Left colon (tissue), 2 donors: ENCODE measurements around the gene RFXAP. TPM values are rescaled to one million over a fixed set of nuclear protein-coding genes. Genes with fewer than 3 reads are reported as not detected.
"Not testable (repeated sequence)": the region's sequence is repeated elsewhere in the genome, so short reads cannot be mapped to it uniquely, and the experiment has no call there.

Experiments
- ATAC-seq: fragments of 200-7000 bp; cut with Tn5 transposase; one replicate; pipeline ENCODE4 v1.9.1; 2020; ENCODE audit warnings: mild to moderate bottlenecking, moderate library complexity
- DNase-seq, 2 donors: peaks; one replicate each; pipeline ENCODE4 v3.0.0-alpha.2; 2020
- intact Hi-C, 2 donors: fragments of 100-400 bp; cut with DNase I in 1 of 2; cut with micrococcal nuclease in 1 of 2; formaldehyde crosslinking; loops; one replicate each; pipeline versions ENCODE4 v1.11.2 to v1.14.0; 2022; cut with DNase I, micrococcal nuclease
- long read RNA-seq: library from polyadenylated mRNA; unstranded; transcript quantifications from one replicate; pipeline ENCODE4 v2.0.0, GENCODE V29; 2021
- total RNA-seq, 2 donors: library from RNA; stranded (reverse); fragmentation: NEBNext Ultra II Directional; extraction: Animal tissue kit (Norgen Biotek cat#: 25700); gene quantifications; one replicate each; pipeline ENCODE4 v1.2.1, GENCODE V29; 2021
- donor health status: DM: no; HTN: no; CAD: no.
- donor health status: DM: yes; HTN: yes; CAD: no.

RFXAP gene, protein sequence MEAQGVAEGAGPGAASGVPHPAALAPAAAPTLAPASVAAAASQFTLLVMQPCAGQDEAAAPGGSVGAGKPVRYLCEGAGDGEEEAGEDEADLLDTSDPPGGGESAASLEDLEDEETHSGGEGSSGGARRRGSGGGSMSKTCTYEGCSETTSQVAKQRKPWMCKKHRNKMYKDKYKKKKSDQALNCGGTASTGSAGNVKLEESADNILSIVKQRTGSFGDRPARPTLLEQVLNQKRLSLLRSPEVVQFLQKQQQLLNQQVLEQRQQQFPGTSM
- total RNA-seq = 1 to 10 TPM; 2.9 to 3.4 TPM
- long read RNA-seq, partial matches to known transcripts = 0 of 5 reads
- long read RNA-seq, other reads (novel, unspliced or antisense) = 1 of 5 reads

DNA sequence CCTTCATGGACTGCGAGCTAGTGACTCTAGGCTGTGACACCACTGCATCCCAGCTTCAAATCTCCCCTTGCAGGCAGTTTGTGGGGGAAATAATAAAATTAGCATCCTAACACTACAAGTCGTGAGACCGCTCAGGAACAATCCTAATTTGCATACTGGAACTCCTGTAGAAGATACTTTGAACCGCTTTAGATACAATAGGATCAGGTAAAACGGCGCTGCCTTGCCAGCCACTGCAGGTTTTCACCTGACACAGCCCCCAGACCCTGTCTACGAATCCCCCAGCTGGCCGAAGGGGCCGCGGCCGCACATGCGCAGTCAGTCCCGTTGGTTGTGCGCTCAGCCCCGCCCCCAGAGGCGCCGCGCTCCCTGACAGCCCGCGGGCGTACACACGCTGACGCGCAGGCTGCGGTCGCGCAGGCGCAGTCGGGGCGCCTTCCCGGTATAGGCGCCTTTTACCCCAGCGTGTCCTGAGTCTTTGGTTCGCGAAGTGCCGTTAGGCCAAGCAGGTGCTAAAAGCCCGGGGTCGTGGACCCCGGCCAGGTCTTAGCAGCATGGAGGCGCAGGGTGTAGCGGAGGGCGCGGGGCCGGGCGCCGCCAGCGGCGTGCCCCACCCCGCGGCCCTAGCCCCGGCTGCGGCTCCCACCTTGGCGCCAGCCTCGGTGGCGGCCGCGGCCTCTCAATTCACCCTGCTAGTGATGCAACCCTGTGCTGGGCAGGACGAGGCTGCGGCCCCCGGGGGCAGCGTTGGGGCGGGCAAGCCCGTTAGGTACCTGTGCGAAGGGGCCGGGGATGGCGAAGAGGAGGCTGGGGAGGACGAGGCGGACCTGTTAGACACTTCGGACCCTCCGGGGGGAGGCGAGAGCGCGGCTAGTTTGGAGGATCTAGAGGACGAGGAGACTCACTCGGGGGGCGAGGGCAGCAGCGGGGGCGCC lies at the start of gene RFXAP:
Gene RFXAP, plus strand, starts transcription at position 419 of the 935 bp plus-strand sequence. Its CDS starts 136 bp downstream, at position 555.
- ATAC-seq (peak; percentile 98), DNase-seq (peak; percentile 82 to 93)
- intact Hi-C loops = no loop called here

DNA sequence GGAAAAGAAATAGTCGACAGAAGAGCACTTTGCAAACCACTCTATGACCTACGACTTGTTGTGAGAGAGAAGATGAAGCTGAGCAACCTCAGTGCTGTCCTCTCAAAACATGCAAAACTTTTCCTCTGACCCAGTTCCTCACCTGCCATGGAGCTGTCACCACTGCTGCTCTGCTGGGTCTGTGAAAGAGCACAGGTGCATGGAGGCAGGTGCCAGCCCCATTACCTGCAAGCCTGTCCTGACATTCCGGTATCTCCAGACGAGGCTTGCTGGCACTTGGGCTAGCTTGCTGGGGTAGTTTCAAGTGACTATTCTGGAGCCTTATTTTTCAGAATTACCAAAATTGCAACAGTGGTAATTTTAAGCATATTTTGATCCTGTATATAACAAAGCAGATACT lies 49.5 kb upstream of the RFXAP start:
- intact Hi-C loops = no loop called here
- no peak for DNase-seq
- no peak for ATAC-seq

DNA sequence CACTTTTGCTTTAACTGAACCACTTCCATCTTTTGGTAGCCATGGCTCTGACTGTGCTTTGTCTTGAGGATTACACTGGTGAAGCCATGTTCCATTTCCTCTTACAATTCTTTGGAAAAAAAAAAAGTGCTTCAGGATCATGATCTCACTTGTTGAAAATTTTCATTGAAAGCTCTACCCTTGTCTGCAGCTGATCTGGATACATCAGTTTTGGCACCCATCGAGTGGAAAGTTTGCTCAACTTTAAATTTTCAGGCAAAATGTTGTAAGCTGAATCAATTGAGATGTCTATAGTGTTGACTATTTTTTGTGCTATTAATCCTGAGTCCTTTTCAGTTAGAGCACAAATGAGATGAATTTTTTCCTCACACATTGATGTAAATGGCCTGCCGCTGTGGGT lies 48.3 kb upstream of the RFXAP start:
- ATAC-seq = no peak
- intact Hi-C loops = no loop called here
- DNase-seq = no peak

DNA sequence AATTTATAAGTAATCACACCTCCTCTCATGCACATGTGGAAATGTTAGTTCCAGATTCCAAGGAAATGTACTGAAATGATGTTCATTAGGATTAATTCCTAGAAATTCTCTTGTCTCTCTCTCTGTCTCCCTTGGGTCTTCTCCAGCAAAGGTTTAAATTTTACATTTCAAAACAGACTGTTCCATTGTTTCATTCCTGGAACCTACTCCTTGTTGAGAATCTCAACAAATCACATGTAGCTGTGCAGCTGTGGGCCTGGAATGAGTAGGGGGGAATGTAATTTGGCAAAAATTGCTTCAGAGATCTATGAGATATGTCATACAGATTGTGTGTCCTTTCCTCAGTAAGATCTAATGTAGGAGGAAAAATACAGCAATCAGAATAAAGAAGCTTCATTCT lies 46.2 kb upstream of the RFXAP start:
- DNase-seq (no peak), ATAC-seq (no peak)
- intact Hi-C loops = no loop called here

DNA sequence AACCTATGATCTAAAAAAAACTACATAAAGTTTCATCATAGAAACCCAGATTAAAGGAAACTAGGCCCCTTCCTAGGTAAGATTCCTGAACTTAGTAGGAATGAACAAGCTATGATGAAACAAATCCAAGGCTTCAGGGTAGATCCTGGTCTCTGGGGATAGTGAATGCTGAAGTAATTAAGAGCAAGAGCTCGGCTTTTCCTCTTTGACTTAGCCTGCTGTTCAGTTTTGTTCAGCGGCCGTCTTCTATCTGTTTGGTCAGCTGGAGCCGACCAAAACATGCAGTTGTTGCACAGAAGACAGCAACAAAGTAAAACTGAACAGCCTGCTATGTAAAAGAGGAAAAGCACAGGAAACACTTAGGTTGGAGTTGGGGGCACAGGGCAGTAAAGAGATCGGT lies 44.1 kb upstream of the RFXAP start:
- intact Hi-C loops = no loop called here
- no peak for ATAC-seq
- DNase-seq = no peak

DNA sequence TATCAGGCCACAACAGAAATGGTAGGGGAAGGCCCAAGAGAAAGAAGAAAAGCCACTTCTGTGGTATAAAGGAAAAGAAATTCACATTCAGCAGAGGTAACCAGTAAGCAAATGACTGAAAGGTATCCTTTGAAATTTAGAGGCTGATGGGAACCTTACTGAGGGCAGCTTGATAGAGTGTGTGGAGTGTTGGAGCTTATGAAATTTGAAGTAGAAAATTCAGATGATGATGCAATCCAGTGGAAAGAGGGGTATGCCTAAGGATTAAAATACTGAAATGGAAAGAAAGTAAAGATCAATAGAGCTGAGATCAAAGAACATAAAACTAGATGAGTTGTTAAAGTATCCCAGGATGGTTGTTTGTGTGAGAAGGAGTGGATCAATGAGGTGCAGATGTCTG lies 42.8 kb upstream of the RFXAP start:
- ATAC-seq = no peak
- DNase-seq = no peak
- intact Hi-C loops = no loop called here

DNA sequence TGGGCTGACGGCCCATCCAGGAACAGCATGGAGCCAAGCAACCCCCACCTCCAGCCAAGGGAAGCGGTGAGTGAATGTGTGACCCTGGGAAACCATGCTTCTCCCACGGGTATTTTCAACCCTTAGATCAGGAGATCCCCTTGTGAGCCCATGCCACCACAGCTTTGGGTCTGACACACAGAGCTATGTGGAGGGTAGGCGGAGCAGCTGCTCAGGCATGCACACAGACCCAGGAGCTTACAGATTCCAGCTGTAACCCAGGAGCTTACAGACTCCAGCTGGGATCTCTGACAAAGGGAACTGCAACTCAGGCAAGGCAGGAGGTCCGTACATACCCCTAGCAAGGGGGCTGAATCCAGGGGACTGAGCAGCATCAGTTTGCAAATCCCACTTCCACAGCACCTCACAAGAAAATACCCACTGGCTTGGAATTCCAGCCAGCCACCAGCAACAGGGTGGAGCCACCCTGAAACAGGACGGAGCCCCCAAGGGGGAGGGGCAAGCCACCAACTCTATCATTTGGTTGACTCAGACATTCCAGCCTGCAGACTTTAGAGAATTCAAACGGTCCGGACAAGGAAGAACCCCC lies 40.8 kb upstream of the RFXAP start:
- ATAC-seq (no peak), DNase-seq (no peak)
- intact Hi-C loops = no loop called here

DNA sequence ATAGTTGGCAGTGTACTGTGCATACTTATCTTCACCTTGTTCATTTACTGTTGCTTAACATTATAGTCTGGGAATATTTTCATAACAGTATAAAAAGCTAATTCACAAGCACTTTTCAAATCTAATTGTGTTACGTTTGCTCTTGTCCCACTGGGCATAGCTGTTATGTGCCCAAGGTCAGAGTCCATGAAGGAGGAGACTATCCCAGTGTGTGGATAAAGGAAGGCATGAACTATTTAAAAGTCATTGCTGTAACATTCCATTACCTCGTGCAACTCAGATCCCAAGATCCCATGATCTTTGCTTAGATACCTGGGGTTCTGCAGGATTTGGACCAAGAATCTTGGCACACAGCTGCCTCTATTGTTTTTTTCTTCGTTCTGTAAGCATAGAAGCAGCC lies 35.1 kb upstream of the RFXAP start:
- ATAC-seq (peak; percentile 50), DNase-seq (no peak)
- intact Hi-C loops = no loop called here

DNA sequence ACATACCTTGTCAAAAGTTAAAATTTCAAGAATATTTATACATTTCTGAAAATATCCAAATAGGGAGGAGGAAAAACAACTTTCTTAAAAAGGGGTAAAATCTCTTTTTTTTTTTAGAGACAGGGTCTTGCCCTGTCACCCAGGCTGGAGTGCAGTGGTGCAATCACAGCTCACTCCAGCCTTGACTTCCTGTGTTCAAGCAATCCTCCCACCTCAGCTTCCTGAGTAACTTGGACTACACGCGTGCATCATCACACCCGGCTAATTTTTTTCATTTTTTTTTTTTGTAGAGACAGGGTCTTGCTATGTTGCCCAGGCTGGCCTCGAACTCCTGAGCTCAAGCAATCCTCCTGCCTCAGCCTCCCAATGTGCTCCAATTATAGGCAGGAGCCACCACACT lies 32.8 kb upstream of the RFXAP start:
- intact Hi-C loops, DNase-seq, ATAC-seq: not testable (repeated sequence)

DNA sequence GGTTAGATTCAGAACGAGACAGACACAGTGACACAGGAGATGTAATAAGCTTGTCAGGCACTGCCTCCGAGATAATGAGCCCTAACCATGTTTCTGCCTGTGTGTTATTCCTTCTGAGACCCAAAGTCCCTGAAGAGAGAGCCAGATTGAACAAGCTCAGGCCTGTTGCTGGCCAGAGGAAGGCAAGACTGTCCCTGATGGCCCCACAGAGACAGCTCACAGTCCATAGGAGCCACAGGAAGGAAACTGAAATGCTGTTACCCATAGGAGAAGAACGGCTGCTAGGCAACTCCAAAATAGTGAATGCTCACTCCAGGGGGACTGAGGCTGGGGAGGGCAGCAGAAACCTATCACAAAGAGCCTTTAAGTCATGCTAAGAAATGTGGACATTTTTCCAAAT lies 31.8 kb upstream of the RFXAP start:
- intact Hi-C loops = no loop called here
- DNase-seq = no peak
- ATAC-seq = no peak

DNA sequence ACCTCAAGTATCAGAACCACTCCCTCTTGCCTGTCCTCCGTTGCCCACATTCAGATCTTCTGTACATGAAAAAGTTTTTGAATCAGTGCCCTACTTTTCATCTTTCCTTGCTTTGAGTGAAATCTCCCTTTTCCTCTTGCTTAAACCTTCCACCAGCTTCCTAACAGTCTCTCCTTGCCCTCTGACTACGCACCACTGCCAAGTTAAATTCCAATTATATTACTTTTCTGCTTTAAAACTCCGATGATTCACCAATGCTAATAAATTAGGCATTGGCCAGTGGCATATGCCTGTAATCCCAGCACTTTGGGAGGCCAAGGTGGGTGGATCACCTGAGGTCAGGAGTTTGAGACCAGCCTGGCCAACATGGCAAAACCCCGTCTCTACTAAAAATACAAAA lies 30.7 kb upstream of the RFXAP start:
- intact Hi-C loops = no loop called here
- ATAC-seq (no peak), DNase-seq (no peak)

DNA sequence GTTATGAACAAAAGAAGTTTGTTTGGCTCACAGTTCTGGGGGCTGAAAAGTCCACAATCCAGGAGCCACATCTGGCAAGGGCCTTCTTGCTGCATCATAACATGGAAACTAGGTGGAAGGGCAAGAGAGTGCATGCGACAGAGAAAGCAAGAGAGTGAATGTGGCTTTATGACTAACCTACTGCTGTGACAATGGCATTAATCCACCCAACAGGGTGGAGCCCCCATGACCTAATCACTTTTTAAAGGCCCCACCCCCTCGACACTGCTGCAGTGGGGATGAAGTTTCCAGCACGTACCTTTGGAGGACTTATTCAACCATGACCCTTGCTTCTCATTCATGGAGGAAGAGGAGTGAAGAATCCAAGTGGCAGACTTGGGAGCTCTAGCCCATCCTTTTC lies 30.0 kb upstream of the RFXAP start:
- ATAC-seq (no peak), DNase-seq (no peak)
- intact Hi-C loops = no loop called here

DNA sequence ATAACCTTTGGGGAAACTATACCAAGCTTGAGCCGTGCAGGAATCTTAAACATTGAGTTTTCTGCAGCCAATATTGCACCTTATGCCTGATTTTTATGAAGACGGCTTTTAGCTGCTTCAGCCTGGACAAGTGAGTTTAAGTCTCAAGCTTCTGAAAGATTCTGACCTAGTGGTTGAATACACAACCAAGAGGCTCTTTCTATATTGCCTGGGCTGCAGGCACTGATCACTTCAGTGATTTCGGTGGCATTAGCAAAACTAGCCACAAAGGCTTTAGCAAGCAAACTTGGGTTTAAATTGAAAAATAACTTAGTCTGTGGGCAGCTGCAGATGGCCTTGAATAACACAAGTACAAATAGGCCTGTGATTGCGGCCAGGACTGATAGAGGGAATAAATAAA lies 29.3 kb upstream of the RFXAP start:
- intact Hi-C loops = no loop called here
- no peak for DNase-seq
- ATAC-seq = no peak

DNA sequence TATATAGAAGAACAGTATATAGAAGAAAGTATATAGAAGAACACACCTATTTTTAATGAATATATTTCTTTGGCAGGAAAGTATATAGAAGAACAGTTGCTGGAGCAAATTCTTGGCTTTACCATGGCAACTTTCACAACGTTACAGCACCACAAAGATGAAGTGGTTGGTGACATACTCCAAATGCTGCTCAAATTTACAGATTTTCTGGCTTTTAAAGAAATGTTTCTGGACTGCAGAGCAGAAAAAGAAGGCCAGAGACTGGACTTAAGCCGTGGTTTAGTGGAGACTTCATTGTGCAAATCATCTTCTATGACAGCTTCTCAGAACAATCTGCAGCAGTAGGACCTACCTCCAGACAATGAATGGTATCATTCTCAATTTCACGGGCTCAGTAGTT lies 24.3 kb upstream of the RFXAP start:
- ATAC-seq = no peak
- DNase-seq = no peak
- intact Hi-C loops = no loop called here

DNA sequence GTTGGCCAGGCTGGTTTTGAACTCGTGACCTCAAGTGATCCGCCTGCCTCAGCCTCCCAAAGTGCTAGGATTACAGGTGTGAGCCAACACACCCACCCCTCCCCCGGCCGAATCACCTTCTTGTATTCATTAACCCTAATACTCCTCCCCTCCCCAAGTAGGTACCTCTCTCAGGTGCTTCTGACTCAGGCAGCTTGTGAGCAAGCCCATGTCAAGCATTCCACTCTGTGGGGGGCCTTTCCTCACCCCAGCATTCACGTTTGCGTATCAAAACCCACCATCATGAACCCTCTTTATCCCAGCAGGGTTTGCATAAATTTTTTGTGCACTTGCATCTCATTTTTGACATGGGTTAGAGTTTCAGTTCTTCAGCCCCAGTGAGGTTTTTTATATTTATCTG lies 23.6 kb upstream of the RFXAP start:
- intact Hi-C loops = no loop called here
- DNase-seq = no peak
- no peak for ATAC-seq

DNA sequence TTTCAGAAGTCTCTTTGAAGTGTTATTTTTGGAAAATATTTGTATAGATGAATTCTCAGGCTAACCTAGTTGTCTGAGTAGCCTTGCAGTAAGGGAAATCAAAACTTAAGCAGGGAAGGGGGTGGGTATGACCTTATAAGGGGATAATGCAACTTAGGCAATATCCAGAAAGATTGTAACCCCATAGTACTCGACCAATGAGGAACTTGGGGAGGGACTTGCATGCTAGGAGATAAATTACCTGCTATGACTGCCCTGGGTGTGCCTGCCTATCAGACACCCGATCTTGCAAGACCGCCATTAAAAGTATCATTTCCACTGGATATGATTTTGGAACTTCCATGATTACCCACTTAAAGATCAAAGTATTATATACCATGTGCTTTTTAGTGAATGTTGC lies 23.0 kb upstream of the RFXAP start:
- DNase-seq (no peak), ATAC-seq (no peak)
- intact Hi-C loops = no loop called here

DNA sequence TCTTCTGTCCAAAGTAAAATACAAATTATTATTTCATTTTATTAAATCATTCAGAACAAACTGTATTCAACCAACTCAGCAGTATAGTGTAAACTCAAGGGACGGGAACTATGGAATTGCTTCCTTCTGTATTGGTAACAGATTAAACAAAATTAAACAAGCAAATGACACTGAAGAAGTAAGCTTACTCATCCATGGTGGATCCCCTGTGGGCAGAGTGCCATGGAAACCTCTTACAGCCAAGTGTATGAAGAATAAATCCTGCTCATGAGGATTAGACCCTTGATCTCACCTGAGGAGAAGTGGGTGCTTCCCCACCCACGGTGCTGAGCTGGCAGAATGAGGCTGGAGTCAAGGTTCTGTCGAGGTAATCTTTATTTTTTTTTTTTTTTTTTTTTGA lies 18.0 kb upstream of the RFXAP start:
- peak; percentile 17 for ATAC-seq
- no peak for DNase-seq
- intact Hi-C loops = no loop called here

DNA sequence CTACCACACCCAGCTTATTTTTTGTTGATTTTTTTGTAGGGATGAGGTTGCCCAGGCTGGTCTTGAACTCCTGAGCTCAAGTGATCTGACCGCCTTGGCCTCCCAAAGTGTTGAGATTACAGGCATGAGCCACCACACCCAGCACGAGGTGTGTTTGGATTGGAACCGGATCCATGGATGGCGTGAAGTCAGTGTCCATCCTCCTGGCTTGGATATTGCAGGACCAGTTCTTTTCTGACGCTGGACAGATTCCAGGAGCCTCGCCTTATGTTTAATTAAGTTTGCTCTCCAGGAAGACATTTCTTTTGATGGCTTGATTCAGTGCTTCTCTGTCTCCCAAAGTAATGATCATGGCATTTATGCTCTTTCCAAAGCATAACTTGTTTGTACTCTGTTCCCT lies 14.4 kb upstream of the RFXAP start:
- intact Hi-C loops = no loop called here
- peak; percentile 77 for ATAC-seq
- DNase-seq = peak; percentile 25 to 28

DNA sequence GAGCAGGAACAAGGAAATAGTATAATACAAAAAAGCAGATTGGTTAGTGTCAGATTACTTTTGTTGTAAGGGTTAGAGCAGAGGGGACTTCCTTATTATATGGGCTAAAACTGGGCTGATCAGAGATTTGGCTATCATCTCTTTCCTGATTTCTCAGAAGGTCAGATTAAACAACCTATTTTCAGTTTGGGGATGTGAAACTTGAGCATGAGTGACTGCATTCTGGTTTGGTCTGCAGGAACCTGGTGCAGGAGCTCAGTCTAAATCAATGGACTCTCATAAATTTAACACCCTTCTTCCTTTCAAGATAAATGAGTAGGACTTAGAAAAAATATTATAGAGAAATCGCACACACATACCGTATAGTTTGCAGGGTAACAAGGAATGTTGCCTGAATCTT lies 12.9 kb upstream of the RFXAP start:
- intact Hi-C loops = no loop called here
- ATAC-seq = peak; percentile 57
- no peak for DNase-seq

DNA sequence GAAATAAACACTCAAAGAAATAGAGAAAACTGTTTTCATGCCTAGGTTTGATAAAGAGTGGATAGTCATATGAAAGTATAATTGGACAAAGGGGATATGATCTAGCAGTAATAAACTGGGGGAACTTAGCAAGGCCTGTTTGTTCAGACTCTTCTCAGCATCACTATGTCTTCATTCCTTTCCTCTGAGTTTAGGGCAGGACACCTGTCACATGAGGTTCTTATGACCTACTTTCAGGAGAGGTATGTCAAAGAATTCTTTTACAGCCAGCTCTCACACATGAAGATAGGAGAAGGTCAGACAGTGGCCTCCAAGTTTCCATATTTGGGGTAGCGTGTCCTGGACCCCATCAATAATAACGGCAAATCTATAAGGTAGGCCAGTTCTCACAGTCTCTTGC lies 11.4 kb upstream of the RFXAP start:
- no peak for DNase-seq
- intact Hi-C loops = no loop called here

More for the DNA sequence above, 11.4 kb upstream of the RFXAP start:
- ATAC-seq = no peak
